HEK293T (cell line): Measurements from ENCODE around the gene AHDC1.
A peak's percentile ranks its signal among the peaks of the same experiment; 100 is the strongest.

Experiments used
- FOXA1 ChIP-seq: fragments of 450-650 bp; IDR thresholded peaks from 2 replicates; pipeline ENCODE4 v1.6.1; 2016; ENCODE audit warnings: mild to moderate bottlenecking
- FOXK2 ChIP-seq: fragments of 450-650 bp; IDR thresholded peaks from 2 replicates; pipeline ENCODE4 v1.6.1; 2016; ENCODE audit warnings: mild to moderate bottlenecking
- FOXM1 ChIP-seq: fragments of 450-650 bp; IDR thresholded peaks from 2 replicates; pipeline ENCODE4 v1.6.1; 2017; ENCODE audit warnings: mild to moderate bottlenecking, borderline replicate concordance
- TARDBP ChIP-seq: fragments of 450-650 bp; IDR thresholded peaks from 2 replicates; pipeline ENCODE4 v1.6.1; 2016

GRCh38 chr1:27489973-27490741, 113.8 kb downstream of the AHDC1 start, which contains the start of gene WASF2:
- TF ChIP-seq FOXA1 = no peak
- TF ChIP-seq FOXM1 = no peak; the same call in 1 of the 2 replicates
- peak; percentile 85; the same call in 1 of the 2 replicates for TF ChIP-seq FOXK2
- TF ChIP-seq TARDBP = no peak
